Measurements from ENCODE around the gene C20orf204. TPM values are rescaled to one million over a fixed set of nuclear protein-coding genes. Genes with fewer than 3 reads are reported as not detected.

The C20orf204 gene
- total and polyA plus RNA-seq, 2 donors, result 0.71 to 0.95 TPM

Small RNAs within 50 kb of the gene (small RNA-seq; reads per million reads assigned to genes)
- gene AL355803.1 (not detected), gene MIR6813 (not detected)

Other genes with a start within 250 kb of the C20orf204 start
- 10.6 TPM for gene ZBTB46, start 204.9 kb upstream of the C20orf204 start, total RNA-seq
- 6.7 TPM for gene ZBTB46, start 204.9 kb upstream of the C20orf204 start, polyA plus RNA-seq
- not detected for gene ABHD16B, start 174.7 kb upstream of the C20orf204 start, total RNA-seq
- 0.68 TPM for gene ABHD16B, start 174.7 kb upstream of the C20orf204 start, polyA plus RNA-seq
- 53.7 TPM for gene TPD52L2, start 170.9 kb upstream of the C20orf204 start, total RNA-seq
- gene TPD52L2, start 170.9 kb upstream of the C20orf204 start, polyA plus RNA-seq, result 132 TPM
- 18.7 TPM for gene DNAJC5, start 141.1 kb upstream of the C20orf204 start, total RNA-seq
- 31.8 TPM for gene DNAJC5, start 141.1 kb upstream of the C20orf204 start, polyA plus RNA-seq
- gene UCKL1, start 79.8 kb upstream of the C20orf204 start, total RNA-seq, result 20.1 TPM
- 41.2 TPM for gene UCKL1, start 79.8 kb upstream of the C20orf204 start, polyA plus RNA-seq
- 8.7 TPM for gene ZNF512B, start 66.3 kb upstream of the C20orf204 start, total RNA-seq
- gene ZNF512B, start 66.3 kb upstream of the C20orf204 start, polyA plus RNA-seq, result 13.8 TPM
- 1.8 TPM for gene SAMD10, start 56.5 kb upstream of the C20orf204 start, total RNA-seq
- gene SAMD10, start 56.5 kb upstream of the C20orf204 start, polyA plus RNA-seq, result 3.8 TPM
- gene PRPF6, start 55.0 kb upstream of the C20orf204 start, total RNA-seq, result 44.1 TPM
- 71.8 TPM for gene PRPF6, start 55.0 kb upstream of the C20orf204 start, polyA plus RNA-seq
- gene SOX18, start 13.5 kb downstream of the C20orf204 start, total RNA-seq, result 4.5 TPM
- 66.0 TPM for gene SOX18, start 13.5 kb downstream of the C20orf204 start, polyA plus RNA-seq
- 18.2 TPM for gene TCEA2, start 27.0 kb downstream of the C20orf204 start, total RNA-seq
- 69.0 TPM for gene TCEA2, start 27.0 kb downstream of the C20orf204 start, polyA plus RNA-seq
- 7.8 TPM for gene RGS19, start 43.3 kb downstream of the C20orf204 start, total RNA-seq
- gene RGS19, start 43.3 kb downstream of the C20orf204 start, polyA plus RNA-seq, result 11.6 TPM
- 1.1 TPM for gene OPRL1, start 43.9 kb downstream of the C20orf204 start, total RNA-seq
- 0.67 TPM for gene OPRL1, start 43.9 kb downstream of the C20orf204 start, polyA plus RNA-seq
- not detected for gene LKAAEAR1, start 48.2 kb downstream of the C20orf204 start, total RNA-seq
- 0.48 TPM for gene LKAAEAR1, start 48.2 kb downstream of the C20orf204 start, polyA plus RNA-seq
- gene NPBWR2, start 71.4 kb downstream of the C20orf204 start, total RNA-seq, result not detected
- not detected for gene NPBWR2, start 71.4 kb downstream of the C20orf204 start, polyA plus RNA-seq
- gene MYT1, start 128.3 kb downstream of the C20orf204 start, total RNA-seq, result 0.48 TPM
- gene MYT1, start 128.3 kb downstream of the C20orf204 start, polyA plus RNA-seq, result 0.13 TPM
- 93.9 TPM for gene PCMTD2, start 219.6 kb downstream of the C20orf204 start, total RNA-seq
- gene PCMTD2, start 219.6 kb downstream of the C20orf204 start, polyA plus RNA-seq, result 39.1 TPM